HS-5 (cell line): ENCODE results near the gene KLC1.

Source experiments
- DNase-seq: peaks from one replicate; pipeline ENCODE4 v3.0.0-alpha.2; 2012; ENCODE audit warnings: low read depth

KLC1 gene

GRCh38 chr14:103705118-103705503 lies 76.1 kb downstream of the KLC1 start:
- no peak for DNase-seq

DNA sequence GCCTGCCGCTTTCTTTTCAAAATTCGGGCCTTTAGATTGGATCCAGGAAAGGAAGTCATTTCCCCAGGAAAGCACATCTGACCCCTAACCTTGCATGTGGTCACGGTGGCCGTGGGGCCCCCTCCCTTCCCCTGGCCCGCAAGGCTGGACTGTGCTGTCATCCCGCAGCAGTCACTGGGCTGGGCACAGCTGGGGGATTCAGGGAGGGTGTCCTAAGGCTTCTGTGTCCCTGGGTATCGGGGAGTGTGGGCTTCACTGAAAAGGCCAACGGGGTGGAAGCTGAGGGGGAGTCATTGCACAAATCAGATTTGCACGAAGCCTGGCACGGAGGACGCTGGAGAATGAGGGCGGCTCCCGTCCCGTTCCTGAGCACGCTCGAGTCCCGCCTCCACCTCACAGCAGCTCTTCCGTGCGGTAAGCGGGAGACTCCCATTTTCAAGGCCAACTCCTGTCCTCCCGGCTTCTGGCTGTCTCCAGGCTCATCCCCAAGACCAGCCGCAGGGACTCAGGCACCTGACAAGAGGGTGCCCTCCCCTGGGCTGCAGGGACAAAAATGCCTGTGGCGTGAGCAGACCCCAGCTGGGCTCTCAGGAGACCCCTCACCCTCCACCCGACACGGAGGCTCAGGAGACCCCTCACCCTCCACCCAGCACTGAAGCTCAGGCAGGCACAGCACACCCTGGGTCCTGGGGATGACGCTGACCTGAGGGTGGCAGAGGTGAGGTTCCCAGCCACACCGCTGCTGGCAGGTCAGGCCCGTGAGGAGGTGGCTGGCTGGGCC lies 76.7 kb downstream of the KLC1 start:
- DNase-seq, result no peak

GRCh38 chr14:103706551-103707328 lies 77.7 kb downstream of the KLC1 start:
- DNase-seq, result no peak

- DNase-seq, result no peak
Observed at GRCh38 chr14:103707329-103708263, 78.6 kb downstream of the KLC1 start.

DNA sequence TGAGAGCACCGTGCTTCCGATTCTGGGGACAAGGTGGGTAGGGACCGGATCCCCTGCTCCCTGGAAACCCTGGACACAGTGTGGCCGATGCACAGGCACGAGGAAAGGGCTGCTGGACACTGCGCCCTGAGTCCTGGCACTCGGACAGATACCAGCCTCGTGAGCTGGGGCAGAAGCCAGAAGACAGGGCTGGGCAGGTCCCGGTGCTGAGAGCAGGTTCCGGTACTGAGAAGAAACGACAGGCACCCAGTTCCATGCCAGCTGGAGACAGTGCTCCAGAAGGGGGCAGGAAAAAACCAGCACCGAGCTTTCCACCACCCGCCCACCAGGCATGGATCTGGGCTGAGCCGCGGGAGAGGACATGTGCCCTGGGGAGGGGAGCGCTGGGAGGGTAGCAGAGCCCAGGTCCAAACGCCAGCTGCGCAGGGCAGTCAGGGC lies 79.8 kb downstream of the KLC1 start:
- DNase-seq, result no peak

DNA sequence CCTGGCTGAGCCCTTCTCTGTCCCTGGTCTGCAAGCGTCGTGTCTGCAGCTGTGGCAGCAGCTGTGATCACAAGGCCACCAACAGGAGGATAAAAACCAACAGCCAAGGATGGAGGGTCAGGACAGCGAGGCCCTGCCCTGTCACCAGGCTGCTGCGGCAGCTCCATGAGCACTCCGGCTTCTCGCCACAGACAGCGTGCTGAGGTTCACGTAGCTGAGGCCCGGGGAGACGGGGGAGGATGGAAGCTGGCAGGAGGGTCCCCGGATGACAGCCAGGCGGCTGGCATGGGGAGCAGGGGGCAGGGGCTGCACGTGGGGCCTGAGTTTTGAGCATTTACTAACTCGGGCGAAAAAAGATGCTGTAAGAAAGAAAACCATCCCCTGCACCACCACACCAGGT lies 80.8 kb downstream of the KLC1 start:
- DNase-seq, result no peak

GRCh38 chr14:103710771-103711377 lies 81.9 kb downstream of the KLC1 start:
- no peak for DNase-seq

- DNase-seq, result no peak
Observed at GRCh38 chr14:103711516-103712431, 82.8 kb downstream of the KLC1 start.

GRCh38 chr14:103712633-103713247 lies 83.7 kb downstream of the KLC1 start:
- DNase-seq, result no peak

DNA sequence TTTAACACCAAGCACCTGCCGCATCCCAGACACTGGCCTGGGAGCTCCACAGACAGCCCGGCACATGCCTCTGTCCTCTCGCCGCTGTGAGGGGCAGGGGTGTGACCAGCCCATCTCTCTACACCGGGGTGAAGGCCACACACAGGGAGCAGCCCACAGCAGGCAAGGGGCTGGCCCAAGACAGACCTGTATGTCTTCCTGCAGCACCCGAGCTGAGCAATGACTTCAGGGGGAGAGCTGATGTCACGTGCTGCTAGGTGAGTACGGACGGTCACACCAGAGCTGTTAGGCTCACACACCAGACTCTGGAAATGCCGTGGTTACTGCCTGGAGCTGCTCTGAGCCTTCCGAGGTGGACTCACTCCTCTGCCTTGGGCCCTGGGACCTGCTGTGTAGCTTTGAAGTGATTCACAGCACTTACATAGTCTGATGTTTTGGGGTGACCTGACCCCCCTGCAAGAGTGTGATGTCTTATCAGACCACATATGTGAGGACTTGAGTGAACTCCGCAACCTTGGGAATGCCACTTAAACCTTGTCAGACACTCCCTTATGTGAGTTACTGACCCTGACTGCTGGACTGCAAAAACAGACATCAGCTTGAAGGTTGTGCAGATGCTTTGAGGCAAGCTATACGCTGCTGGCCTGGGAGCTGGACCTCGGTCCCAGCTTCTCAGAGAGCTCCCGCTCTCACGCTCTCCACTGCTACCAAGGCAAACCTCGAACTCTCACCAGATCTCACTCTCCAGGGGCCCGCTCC lies 84.5 kb downstream of the KLC1 start:
- DNase-seq, result no peak

DNA sequence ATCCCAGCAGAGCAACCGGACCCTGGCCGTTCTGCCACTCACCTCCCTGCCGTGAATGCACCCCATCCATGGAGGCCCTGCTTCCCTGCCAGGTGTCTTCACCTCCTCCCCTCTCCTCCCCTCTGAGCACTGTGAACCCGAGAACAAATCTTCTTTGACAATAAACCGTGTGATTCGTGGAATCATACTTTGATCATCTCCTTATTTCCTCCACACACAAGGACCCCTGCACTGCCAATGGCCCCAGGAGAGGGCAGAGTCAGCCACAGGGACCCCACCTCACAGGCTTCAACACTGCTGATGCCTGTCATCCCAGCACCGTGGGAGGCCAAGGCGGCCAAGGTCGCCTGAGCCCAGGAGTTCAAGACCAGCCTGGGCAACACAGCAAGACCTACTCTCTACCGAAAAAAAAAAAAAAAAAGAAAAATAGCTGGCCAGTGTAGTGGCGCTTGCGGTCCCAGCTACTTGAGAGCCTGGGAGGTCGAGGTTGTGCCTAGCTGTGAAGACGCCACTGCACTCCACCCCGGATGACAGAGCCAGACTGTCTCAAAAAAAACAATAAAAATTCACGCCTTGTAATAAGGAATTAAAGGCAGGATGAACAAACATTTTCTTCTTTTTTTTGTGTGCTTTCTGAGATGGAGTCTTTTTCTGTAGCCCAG lies 85.2 kb downstream of the KLC1 start:
- DNase-seq, result no peak

- DNase-seq, result peak; percentile 96
Observed at GRCh38 chr14:103715052-103716000, 86.3 kb downstream of the KLC1 start, which contains the start of the genes XRCC3 and ZFYVE21. Gene XRCC3, minus strand, starts transcription at chr14:103715451. Its CDS starts 4,364 bp downstream, at chr14:103711087. Gene ZFYVE21, plus strand, starts transcription at chr14:103715810. Its CDS starts 32 bp downstream, at chr14:103715842.

DNA sequence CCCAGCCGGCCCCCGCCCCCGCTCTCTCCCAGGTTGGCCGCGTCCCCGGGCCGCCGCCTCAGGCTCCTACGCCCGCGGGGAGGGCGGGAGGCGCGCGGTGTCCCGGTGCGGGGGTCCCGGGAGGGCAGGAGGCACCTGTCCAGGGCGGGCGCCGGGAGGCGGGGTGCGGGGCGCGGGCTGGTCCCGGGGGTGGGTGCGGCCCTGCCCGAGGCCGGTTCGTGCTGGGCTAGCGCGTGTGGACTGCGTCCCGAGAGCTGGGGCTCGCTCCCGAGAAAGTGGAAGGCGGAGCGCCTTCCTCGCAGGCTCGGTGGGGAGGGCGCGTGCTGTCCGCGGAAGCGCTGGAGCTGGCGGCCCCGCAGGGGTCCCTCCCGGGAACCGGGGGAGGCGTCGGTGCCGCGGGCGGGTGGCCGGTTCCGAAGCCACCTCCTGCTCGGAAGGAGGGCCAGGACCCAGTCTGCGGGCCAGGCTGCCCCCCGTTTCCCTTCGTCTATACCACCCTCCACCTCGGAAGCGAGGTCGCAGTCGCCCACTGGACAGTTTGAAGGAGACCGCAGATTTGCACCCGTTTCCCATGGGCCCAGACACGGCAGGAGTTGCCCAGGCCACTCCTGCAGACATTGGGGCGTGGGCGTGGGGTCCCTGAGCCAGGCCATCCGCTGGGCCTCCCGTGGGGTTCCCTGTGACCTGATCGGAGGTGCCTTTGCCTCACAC lies 87.2 kb downstream of the KLC1 start:
- no peak for DNase-seq

DNA sequence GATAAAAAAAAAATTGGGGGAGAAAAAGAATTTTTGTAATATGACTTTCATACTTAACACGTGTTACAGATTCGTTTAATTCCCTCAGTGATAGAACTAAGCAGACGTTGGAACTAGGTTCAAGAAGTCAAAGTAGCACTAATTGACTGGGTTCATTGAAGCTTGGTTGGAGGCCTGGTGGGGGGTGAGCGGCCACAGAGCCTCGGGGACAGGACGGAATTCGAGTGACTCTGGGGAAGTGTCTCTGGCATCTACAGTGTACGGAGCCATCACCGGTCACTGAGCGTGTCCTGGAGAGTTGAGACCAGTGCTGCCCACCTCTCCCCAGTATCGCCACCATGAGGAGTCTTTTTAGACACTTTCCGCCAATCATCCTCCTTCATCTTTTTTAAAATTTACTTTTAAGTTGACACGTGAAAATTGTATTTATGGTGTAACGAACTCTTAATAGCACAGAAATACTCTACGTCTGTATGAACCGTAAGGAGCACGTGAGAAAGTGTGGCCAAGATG lies 87.9 kb downstream of the KLC1 start:
- no peak for DNase-seq

DNA sequence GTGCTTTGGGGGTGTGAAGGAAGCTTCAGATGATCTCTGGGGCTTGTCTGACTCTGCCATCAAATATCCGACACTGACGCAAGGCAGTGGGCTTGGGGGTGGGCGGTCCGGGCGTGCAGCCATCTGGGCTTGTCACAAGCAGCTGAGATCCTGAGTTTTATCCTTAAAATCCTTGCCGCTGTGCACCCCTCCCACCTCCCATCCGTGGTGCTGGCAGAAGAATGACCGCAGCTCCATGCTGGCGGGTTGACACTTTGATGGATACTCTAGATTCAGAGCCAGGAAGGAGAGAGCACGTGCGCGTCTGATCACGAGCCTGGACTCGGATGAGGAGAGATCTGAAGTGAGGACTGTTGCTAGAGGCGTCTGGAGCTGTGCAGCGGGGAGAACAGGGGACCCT lies 89.6 kb downstream of the KLC1 start:
- no peak for DNase-seq

DNA sequence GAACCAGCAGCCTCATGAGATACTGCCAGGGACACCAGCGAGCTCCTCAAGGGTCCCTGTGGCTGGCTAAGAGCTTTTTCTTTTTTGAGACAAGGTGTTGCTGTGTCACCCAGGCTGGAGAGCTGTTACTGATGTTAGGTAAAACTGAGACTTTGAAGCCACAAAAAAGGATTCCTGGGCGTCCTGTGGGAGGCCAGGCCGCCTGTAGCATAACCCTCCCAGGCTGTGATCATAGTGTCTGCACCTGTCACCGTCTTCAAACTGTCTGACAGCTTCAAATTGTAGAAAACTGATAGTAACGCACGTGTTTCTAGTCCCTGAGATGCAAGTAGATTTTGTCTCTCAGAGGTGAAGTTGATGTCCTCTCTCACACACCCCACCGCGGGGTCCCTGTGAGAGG lies 90.7 kb downstream of the KLC1 start:
- DNase-seq, result no peak
